D721Med (cell line): Measurements from ENCODE around the gene MAGEF1.
A peak's percentile ranks its signal among the peaks of the same experiment; 100 is the strongest.

Source experiments
- DNase-seq: peaks from one replicate; pipeline ENCODE4 v3.0.0; 2011; ENCODE audit warnings: low spot score; ENCODE audit not compliant: insufficient read length
- FAIRE-seq: peaks from 2 replicates; lab custom pipeline; 2011; peaks lifted over from hg19 to GRCh38; lab: Jason Lieb, UNC
- CTCF ChIP-seq: IDR thresholded peaks from 2 replicates; pipeline ENCODE4 v1.5.1; 2012; ENCODE audit warnings: mild to moderate bottlenecking, control low read depth; ENCODE audit not compliant: insufficient read depth; ENCODE audit errors: missing control alignments

MAGEF1 gene

GRCh38 chr3:184728010-184728527 is 16.2 kb upstream of the MAGEF1 start:
- no peak for TF ChIP-seq CTCF
- DNase-seq: no peak
- no peak for FAIRE-seq

GRCh38 chr3:184727357-184728009 is 15.6 kb upstream of the MAGEF1 start:
- TF ChIP-seq CTCF: peak; percentile 62
- DNase-seq: peak; percentile 77
- FAIRE-seq: peak; percentile 44

- TF ChIP-seq CTCF: no peak
- no peak for DNase-seq
- FAIRE-seq: no peak
These were observed 14.6 kb upstream of the MAGEF1 start for GRCh38 chr3:184726497-184726896.

- no peak for TF ChIP-seq CTCF
- DNase-seq: no peak
- FAIRE-seq: no peak
These were observed 13.4 kb upstream of the MAGEF1 start for GRCh38 chr3:184725176-184725719.

- DNase-seq (no peak), FAIRE-seq (no peak)
- TF ChIP-seq CTCF: no peak
These were observed 12.8 kb upstream of the MAGEF1 start for GRCh38 chr3:184724699-184725098.

- FAIRE-seq (no peak), DNase-seq (no peak)
- TF ChIP-seq CTCF: no peak
These were observed 7.8 kb upstream of the MAGEF1 start for GRCh38 chr3:184719709-184720108.

GRCh38 chr3:184718431-184718830 is 6.6 kb upstream of the MAGEF1 start:
- TF ChIP-seq CTCF: no peak
- DNase-seq: no peak
- no peak for FAIRE-seq
